Liver (tissue), 9 donors: ENCODE results near the gene CCSER2. TPM values are rescaled to one million over a fixed set of nuclear protein-coding genes. Genes with fewer than 3 reads are reported as not detected.

ENCODE experiments used
- DNase-seq: peaks from one replicate; pipeline ENCODE4 v3.0.0-alpha.2; 2017; ENCODE audit warnings: low spot score
- H3K27ac ChIP-seq, 2 donors: one replicate each; pipeline ENCODE4 v1.7.0; 2013; ENCODE audit warnings: inconsistent platforms in 2 of 2, low read length in 2 of 2, control low read depth in 1 of 2, low read depth in 1 of 2, mild to moderate bottlenecking in 1 of 2
- H3K27me3 ChIP-seq, 4 donors: one replicate each; pipeline versions ENCODE4 v1.6.1 to v1.7.0; 2013; ENCODE audit warnings: low read length in 3 of 4, inconsistent platforms in 1 of 4, mild to moderate bottlenecking in 1 of 4, moderate library complexity in 1 of 4; ENCODE audit not compliant: control insufficient read depth in 4 of 4, insufficient read depth in 4 of 4
- H3K36me3 ChIP-seq, 4 donors: one replicate each; pipeline versions ENCODE4 v1.6.1 to v1.7.0; 2013; ENCODE audit warnings: low read length in 3 of 4, mild to moderate bottlenecking in 3 of 4, low read depth in 1 of 4, moderate library complexity in 1 of 4; ENCODE audit not compliant: control insufficient read depth in 4 of 4, insufficient read depth in 3 of 4
- H3K4me1 ChIP-seq, 4 donors: one replicate each; pipeline versions ENCODE4 v1.6.1 to v1.7.0; 2013; ENCODE audit warnings: low read length in 3 of 4, mild to moderate bottlenecking in 3 of 4, moderate library complexity in 1 of 4; ENCODE audit not compliant: control insufficient read depth in 4 of 4, insufficient read depth in 4 of 4
- H3K4me3 ChIP-seq, 3 donors: one replicate each; pipeline versions ENCODE4 v1.6.1 to v1.7.0; 2013; ENCODE audit warnings: low read length in 3 of 3, control low read depth in 1 of 3, low read depth in 1 of 3, mild to moderate bottlenecking in 1 of 3
- H3K9ac ChIP-seq, 2 donors: one replicate each; pipeline ENCODE4 v1.7.0; 2013; ENCODE audit warnings: low read length in 2 of 2, mild to moderate bottlenecking in 2 of 2, moderate library complexity in 2 of 2, control low read depth in 1 of 2, low read depth in 1 of 2
- H3K9me3 ChIP-seq, 4 donors: one replicate each; pipeline versions ENCODE4 v1.6.1 to v1.7.0; 2013; ENCODE audit warnings: low read length in 3 of 4; ENCODE audit not compliant: control insufficient read depth in 4 of 4
- ATF3 ChIP-seq: IDR thresholded peaks from 2 replicates; pipeline ENCODE4 v1.6.1; 2016; ENCODE audit warnings: antibody characterized with exemption
- CTCF ChIP-seq: fragments of 150-350 bp; IDR thresholded peaks from 2 replicates; pipeline ENCODE4 v1.5.1; 2017; ENCODE audit warnings: improper control_type of control experiment, low read depth, low read length; ENCODE audit not compliant: missing input control
- EGR1 ChIP-seq, 2 donors: IDR thresholded peaks; 2 replicates each; pipeline ENCODE4 v1.6.1; 2016 to 2018; ENCODE audit warnings: antibody characterized with exemption in 2 of 2, low read depth in 2 of 2
- FOXA1 ChIP-seq: IDR thresholded peaks from 2 replicates; pipeline ENCODE4 v1.6.1; 2016; ENCODE audit warnings: antibody characterized with exemption
- FOXA2 ChIP-seq: IDR thresholded peaks from 2 replicates; pipeline ENCODE4 v1.6.1; 2016; ENCODE audit warnings: antibody characterized with exemption
- GABPA ChIP-seq, 2 donors: IDR thresholded peaks in 1 of 2; conservative IDR thresholded peaks in 1 of 2; 2 replicates each; pipeline ENCODE4 v1.6.1; 2016; ENCODE audit warnings: antibody characterized with exemption in 2 of 2, mild to moderate bottlenecking in 1 of 2, moderate library complexity in 1 of 2
- HNF4A ChIP-seq, 2 donors: conservative IDR thresholded peaks; 2 replicates each; pipeline ENCODE4 v1.6.1; 2016; ENCODE audit warnings: antibody characterized with exemption in 2 of 2, mild to moderate bottlenecking in 2 of 2
- JUND ChIP-seq, 2 donors: IDR thresholded peaks; 2 replicates each; pipeline ENCODE4 v1.6.1; 2016; ENCODE audit warnings: antibody characterized with exemption in 2 of 2
- MAX ChIP-seq: IDR thresholded peaks from 2 replicates; pipeline ENCODE4 v1.6.1; 2016; ENCODE audit warnings: antibody characterized with exemption
- NR2F2 ChIP-seq: IDR thresholded peaks from 2 replicates; pipeline ENCODE4 v1.6.1; 2016; ENCODE audit warnings: antibody characterized with exemption
- RAD21 ChIP-seq, 2 donors: IDR thresholded peaks; 2 replicates each; pipeline ENCODE4 v1.6.1; 2016; ENCODE audit warnings: antibody characterized with exemption in 2 of 2, mild to moderate bottlenecking in 2 of 2
- REST ChIP-seq: IDR thresholded peaks from 2 replicates; pipeline ENCODE4 v1.6.1; 2016; ENCODE audit warnings: antibody characterized with exemption, mild to moderate bottlenecking
- RXRA ChIP-seq, 2 donors: IDR thresholded peaks; 2 replicates each; pipeline ENCODE4 v1.6.1; 2017 to 2018; ENCODE audit warnings: antibody characterized with exemption in 2 of 2, mild to moderate bottlenecking in 1 of 2
- SP1 ChIP-seq: IDR thresholded peaks from 2 replicates; pipeline ENCODE4 v1.6.1; 2018; ENCODE audit warnings: antibody characterized with exemption, mild to moderate bottlenecking
- TAF1 ChIP-seq: conservative IDR thresholded peaks from 2 replicates; pipeline ENCODE4 v1.6.1; 2016; ENCODE audit warnings: antibody characterized with exemption, mild to moderate bottlenecking
- YY1 ChIP-seq: IDR thresholded peaks from 2 replicates; pipeline ENCODE4 v1.6.1; 2016; ENCODE audit warnings: antibody characterized with exemption, mild to moderate bottlenecking
- ZBTB33 ChIP-seq: IDR thresholded peaks from 2 replicates; pipeline ENCODE4 v1.6.1; 2016; ENCODE audit warnings: antibody characterized with exemption
- WGBS: extraction: QIAGEN DNeasy Blood & Tissue Kit; methylation state at CpG from one replicate; pipeline ENCODE4 v1.1.7; 2013; 5-methylcytosine and 5-hydroxymethylcytosine counted together
- polyA plus RNA-seq, 2 donors: library from polyadenylated mRNA; stranded (reverse) in 1 of 2; unstranded in 1 of 2; fragments of 200-250 nt in 1 of 2; fragments of >200 nt in 1 of 2; fragmentation: Nextera tagmentation in 1 of 2; extraction: Ambion mirVana in 1 of 2; gene quantifications; one replicate each; pipeline versions ENCODE4 v1.2.1 to v1.2.3, GENCODE V29; 2013 to 2015
- total RNA-seq, 2 donors: library from RNA; depleted of rRNA; stranded (reverse); fragments of >200 nt; gene quantifications; one replicate each; pipeline ENCODE4 v1.2.3, GENCODE V29; 2014
- donor health status: healthy.
- donor health status: healthy.
- donor health status: healthy.
- donor health status: healthy.
- donor health status: healthy.

CCSER2 gene
- total and polyA plus RNA-seq, 4 donors: 5.6 to 18.2 (median 12.1) TPM

GRCh38 chr10:84469470-84469869 lies 141.1 kb downstream of the CCSER2 start:
- Histone ChIP-seq H3K4me3 (no peak overlapping the region), H3K9ac (no peak overlapping the region), H3K27me3 (no peaks in the 10 kb centered on the region), H3K4me1 (peaks cover 0 to 6% (median 0%) of the 10 kb centered on the region in 4 donors), H3K9me3 (no peaks in the 10 kb centered on the region), H3K36me3 (peaks cover 0 to 4% (median 1%) of the 10 kb centered on the region in 4 donors), H3K27ac (no peak overlapping the region)
- TF ChIP-seq ATF3 (no peak), YY1 (no peak), SP1 (peak; percentile 14)
- 35% methylated on average over 1 of the region's 1 CpG for WGBS
- no peak for DNase-seq

- H3K9ac ChIP-seq: no peak overlapping the region
- H3K4me3 ChIP-seq: no peak overlapping the region
- H3K36me3 ChIP-seq: no peaks in the 10 kb centered on the region
- peaks cover 0 to 6% (median 0%) of the 10 kb centered on the region in 4 donors for H3K4me1 ChIP-seq
- 89% methylated on average over 3 of the region's 3 CpGs for WGBS
- no peak for DNase-seq
- TF ChIP-seq JUND (IDR thresholded peaks at IDR 0.05) (no peak), FOXA1 (no peak), HNF4A (conservative IDR thresholded peaks at IDR 0.05) (no peak), YY1 (no peak), RAD21 (IDR thresholded peaks at IDR 0.05) (no peak), GABPA (IDR thresholded peaks at IDR 0.05 in 1 of 2, conservative IDR thresholded peaks at IDR 0.05 in 1 of 2) (no peak), MAX (no peak), EGR1 (IDR thresholded peaks at IDR 0.05; ENCODE audit: low read depth in 2 of 2) (no peak), TAF1 (no peak), ZBTB33 (no peak), SP1 (no peak)
- H3K9me3 ChIP-seq: no peaks in the 10 kb centered on the region
- H3K27me3 ChIP-seq: no peaks in the 10 kb centered on the region
- no peak overlapping the region for H3K27ac ChIP-seq
Observed at GRCh38 chr10:84473136-84473535, 144.7 kb downstream of the CCSER2 start.

- WGBS: 94% methylated on average over 3 of the region's 3 CpGs
- Histone ChIP-seq H3K9me3 (no peaks in the 10 kb centered on the region), H3K36me3 (peaks cover 0 to 2% (median under 1%) of the 10 kb centered on the region in 4 donors), H3K9ac (no peak overlapping the region), H3K4me1 (no peaks in the 10 kb centered on the region), H3K27me3 (no peaks in the 10 kb centered on the region), H3K4me3 (no peak overlapping the region), H3K27ac (no peak overlapping the region)
- DNase-seq: no peak
- TF ChIP-seq FOXA2 (no peak), GABPA (IDR thresholded peaks at IDR 0.05 in 1 of 2, conservative IDR thresholded peaks at IDR 0.05 in 1 of 2) (no peak), EGR1 (IDR thresholded peaks at IDR 0.05; ENCODE audit: low read depth in 2 of 2) (no peak), NR2F2 (no peak), YY1 (no peak), REST (no peak), CTCF (no peak), ATF3 (no peak), MAX (no peak), HNF4A (conservative IDR thresholded peaks at IDR 0.05) (no peak), RXRA (IDR thresholded peaks at IDR 0.05) (no peak), RAD21 (IDR thresholded peaks at IDR 0.05) (no peak)
Observed at GRCh38 chr10:84477398-84478128, 149.2 kb downstream of the CCSER2 start.
